ENCODE measurements around the gene VWA5B1.

The VWA5B1 gene

DNA sequence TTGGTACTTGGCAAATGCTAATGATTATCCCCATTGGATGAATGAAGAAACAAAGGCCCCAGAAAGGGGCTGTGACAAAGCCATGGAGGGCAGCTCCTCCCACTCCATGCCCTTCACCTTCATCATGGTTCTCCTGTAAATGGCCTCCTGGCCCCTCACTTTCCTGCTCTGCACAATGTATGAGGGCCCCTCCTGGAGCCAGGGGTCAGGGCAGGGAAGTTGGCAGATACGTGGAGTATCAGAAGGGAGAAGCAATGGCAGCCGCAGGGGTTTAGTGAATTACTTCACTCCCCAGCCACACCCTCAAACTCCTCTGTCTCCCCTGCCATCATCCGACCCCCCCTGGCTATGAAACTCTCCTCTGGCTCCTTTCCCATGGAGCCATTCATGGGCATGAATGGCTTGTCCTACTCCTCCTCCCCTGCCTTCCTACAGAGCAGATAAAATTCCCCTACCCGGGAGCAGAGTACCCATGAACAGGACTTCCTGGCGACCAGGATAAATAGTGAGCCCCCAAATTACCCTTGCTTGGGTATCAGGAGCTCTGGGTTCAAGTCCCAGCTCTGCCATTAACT is 109.0 kb downstream of the VWA5B1 start:
- DNase-seq, result no peak

DNA sequence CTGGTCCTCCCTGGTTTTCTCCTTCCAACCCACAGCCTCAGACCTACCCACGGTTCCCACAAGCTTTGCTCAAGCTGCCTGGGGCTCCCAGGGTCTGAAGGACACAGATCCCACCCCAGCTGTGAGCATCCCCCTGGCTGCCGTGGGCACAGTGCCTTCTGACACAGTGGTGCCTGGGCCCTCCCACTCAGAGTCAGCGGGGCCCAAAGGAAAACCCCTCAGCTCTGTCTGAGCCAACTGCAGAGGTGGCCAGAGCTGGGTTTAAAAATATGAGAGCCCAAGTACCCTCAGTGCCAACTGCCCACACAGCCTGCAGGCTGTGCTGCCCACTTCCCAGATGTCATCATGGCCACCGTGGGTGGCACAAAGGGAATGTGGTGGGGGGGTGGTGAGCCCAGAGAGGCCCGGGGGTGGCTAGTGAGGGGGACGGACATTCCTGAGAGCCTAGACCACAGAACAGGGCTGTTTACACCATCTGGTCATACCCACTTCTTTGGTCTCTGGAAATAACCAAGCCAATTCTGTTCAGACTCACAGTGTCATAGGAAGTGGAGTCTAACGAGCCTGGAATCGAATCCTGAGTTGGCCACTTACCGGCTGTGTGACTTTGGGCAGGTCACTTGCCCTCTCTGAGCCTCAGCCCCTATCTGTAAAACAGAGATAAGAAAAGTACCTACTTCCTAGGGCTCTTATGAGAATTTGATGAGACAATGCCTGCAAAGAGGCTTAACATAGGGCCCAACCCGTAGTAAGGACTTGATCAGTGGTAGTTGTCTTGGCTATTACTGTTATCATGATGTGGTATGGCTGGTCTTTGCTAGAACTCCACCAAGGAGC is 109.9 kb downstream of the VWA5B1 start:
- DNase-seq, result no peak

DNA sequence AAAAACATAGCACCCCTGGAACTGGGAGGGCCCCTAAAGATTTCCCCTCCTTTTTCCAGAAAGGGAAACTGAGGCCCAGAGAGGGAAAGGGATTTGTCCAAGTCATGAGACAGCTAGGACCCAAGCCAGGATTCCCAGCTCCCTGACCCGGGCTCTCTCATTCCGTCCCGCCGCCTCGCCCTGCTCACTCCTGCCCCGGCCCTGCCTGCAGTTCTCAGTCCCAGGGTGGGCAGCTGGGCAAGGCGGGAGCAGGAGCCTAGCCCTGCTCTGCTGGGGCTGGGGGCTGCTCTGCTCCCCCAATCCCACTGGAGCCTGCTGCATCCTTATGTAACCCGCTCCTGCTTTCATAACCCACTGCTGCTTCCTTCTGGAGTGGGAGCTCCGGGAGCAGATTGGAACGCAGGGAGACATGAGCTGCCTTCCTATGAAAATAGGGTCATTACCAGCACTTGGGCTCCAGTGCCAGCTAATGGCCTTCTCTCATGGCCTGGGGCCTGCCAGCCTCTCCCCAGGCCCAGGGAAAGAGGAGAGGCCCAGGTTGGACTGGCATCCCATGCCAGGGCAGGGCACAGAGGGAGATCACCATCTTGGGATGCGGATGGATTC is 110.8 kb downstream of the VWA5B1 start:
- DNase-seq, result no peak

DNA sequence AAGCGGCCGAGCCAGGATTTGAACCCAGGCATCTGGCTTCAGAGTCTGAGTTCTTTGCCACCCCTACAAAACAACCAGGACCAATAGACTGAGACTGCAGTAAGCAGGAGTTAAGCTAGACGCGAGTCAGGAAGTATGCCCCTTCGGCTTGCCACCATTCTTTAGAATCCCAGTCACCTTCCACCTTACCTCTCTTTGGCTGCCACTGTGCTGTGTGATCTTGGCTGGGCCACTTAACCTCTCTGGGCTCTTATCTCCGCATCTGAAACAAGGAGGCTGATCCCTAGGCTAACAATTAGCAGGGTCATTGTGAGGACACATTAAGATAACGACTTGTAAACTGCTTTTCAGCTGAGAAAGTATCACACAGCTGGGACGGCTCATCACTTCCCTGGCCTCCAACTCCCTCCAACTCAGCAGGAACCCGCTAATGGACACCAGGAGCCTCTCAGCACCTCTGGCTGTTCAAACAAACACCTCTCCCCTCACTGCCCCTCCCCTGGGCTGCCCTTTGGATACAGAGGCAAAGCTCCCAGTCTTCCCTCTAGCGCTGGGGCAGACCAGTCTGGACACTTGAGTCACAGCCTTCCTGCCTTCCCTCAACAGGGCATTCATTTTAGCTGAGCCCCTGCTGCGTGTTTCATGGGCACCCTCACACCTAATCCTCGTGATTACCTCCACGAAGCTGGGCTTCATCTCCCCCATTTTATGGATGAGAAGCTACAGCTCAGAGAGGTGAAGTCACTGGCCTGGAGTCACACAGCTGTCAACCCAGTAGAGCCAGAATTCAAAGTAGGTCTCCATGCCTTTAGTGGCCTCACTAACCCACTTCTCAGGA is 112.1 kb downstream of the VWA5B1 start:
- no peak for DNase-seq

DNA sequence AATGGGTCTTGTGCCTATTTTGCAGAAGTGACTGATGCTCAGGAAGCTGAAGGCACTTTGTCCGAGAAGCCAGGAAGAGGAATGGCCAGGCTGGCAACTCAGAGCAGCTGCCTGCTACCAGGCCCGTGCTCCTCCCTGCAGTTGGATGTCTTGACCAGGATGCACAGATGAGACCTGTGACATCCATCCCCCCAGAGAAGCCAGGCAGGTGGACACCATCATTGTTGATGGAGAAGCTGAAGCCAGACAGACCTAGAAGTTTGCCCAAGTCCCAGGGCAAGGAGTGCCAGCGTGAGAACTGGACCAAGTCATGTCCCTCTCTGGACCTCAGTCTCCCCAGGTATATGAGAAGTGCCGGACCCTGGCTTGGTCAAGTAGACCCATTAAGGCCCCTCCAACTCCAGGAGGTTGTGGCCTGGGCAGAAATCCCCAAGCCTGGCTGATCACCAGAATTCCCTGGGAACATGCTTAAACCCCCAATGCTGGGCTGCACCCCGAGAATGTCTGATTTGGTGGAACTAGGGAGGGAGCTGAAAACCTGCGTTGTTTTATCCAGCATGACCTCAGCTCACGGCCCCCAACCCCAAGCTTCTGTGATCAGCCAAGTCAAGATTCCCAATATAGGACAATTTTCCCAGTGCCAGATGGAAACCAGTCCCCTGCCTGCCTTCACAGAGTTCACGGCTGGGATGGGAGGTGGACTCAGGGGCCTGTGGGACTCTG is 112.9 kb downstream of the VWA5B1 start:
- no peak for DNase-seq

DNA sequence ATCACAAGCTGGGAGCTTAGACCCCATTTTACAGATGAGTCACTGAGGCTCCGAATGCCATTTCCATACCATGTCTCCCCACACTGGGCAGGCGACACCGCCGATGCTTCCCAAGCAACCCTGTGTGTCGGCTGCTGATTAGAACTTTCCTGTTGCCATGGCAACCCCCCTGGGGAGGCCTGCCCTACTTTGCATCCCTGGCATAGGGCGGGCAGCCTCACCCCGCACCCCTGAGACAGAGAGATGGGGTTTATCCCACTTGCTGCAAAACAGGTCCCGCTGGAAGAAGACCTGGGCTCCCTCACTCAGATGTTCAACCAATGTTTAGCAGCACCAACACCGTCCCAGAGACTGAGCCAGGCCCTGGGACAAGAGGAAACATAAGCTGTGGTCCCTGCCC is 113.8 kb downstream of the VWA5B1 start:
- no peak for DNase-seq
